ENCODE data around the gene PTGR3. TPM values are rescaled to one million over a fixed set of nuclear protein-coding genes. Genes with fewer than 3 reads are reported as not detected.
"Not testable (repeated sequence)": the region's sequence is repeated elsewhere in the genome, so short reads cannot be mapped to it uniquely, and the experiment has no call there.

PTGR3 gene
- total RNA-seq, 3 donors from 2014 or later (not counting 1 experiment from before 2014, with no cell fraction given), result 27.4 to 29.4 (median 28.5) TPM

DNA sequence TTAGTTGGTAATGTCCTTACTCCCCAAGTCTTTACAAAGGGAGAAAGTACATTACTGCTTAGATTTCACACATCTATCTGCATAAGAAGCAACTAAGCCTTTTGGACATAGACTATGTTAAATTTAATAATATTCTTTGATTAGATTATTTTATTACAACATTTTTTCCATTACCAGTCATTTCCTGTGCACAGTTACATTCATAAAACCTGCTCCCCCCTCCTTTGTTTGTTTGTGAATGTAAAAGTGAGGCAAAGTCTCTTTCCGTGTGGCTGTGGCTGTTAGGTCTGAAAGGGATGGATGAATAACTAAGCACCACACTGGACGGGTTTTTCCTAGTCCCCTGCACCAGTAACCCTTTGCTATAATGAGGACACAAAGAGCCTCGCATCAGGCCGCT lies 9.6 kb downstream of the PTGR3 start:
- ATAC-seq (no peak), DNase-seq (no peak)
- Mint-ChIP-seq H3K27ac (no peak overlapping the region), H3K36me3 (peaks cover 5% of the 10 kb centered on the region), H3K4me3 (no peak overlapping the region), H3K4me1 (peaks cover 8 to 10% of the 10 kb centered on the region in 2 donors), H3K27me3 (ENCODE audit: low read depth in 2 of 2) (no peaks in the 10 kb centered on the region), H3K9me3 (no peaks in the 10 kb centered on the region)
- H3K27me3 ChIP-seq (ENCODE audit: control insufficient read depth, insufficient read depth, low read length), result no peaks in the 10 kb centered on the region
- peaks cover 13% of the 10 kb centered on the region for H3K36me3 ChIP-seq (ENCODE audit: control insufficient read depth, insufficient read depth, low read length)
- 96% methylated on average over 4 of the region's 4 CpGs for WGBS (ENCODE audit: insufficient coverage)
- intact Hi-C loops (cut with micrococcal nuclease), result no loop called here
- no peak overlapping the region for H3K4me3 ChIP-seq (ENCODE audit: low read length)
- no peak for TF ChIP-seq CTCF (IDR thresholded peaks at IDR 0.05)
- no peak overlapping the region for H3K27ac ChIP-seq (ENCODE audit: low read length)
- no peaks in the 10 kb centered on the region for H3K9me3 ChIP-seq (ENCODE audit: control insufficient read depth, insufficient read depth, low read length)
- H3K4me1 ChIP-seq (ENCODE audit: control insufficient read depth, insufficient read depth, low read length), result peaks cover 7% of the 10 kb centered on the region

DNA sequence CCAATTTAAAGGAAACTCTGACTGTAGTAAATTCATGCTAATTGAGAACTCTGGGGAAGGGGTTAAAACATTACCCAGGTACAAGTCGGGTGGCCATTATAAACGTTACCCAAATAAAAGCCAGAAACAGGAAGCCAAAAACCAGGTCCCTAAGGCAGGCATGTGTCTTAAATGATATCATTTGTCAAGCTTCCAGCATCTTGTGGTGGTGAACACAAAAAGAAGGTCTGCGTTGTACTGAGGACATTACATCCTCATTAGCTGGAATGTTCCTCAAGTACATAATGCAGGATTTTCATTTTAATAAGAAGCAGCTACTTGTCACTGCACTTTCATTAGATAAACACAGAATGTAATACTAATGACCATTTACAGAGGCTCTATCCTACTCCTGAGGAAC lies 10.9 kb downstream of the PTGR3 start:
- no peak for TF ChIP-seq CTCF (IDR thresholded peaks at IDR 0.05)
- Mint-ChIP-seq H3K4me1 (peaks cover 8 to 10% of the 10 kb centered on the region in 2 donors), H3K27me3 (ENCODE audit: low read depth in 2 of 2) (no peaks in the 10 kb centered on the region), H3K27ac (no peak overlapping the region), H3K9me3 (no peaks in the 10 kb centered on the region), H3K4me3 (no peak overlapping the region), H3K36me3 (peaks cover 5% of the 10 kb centered on the region)
- H3K4me1 ChIP-seq (ENCODE audit: control insufficient read depth, insufficient read depth, low read length), result no peaks in the 10 kb centered on the region
- ATAC-seq (no peak), DNase-seq (no peak)
- H3K9me3 ChIP-seq (ENCODE audit: control insufficient read depth, insufficient read depth, low read length), result no peaks in the 10 kb centered on the region
- 13% methylated on average over 3 of the region's 3 CpGs for WGBS (ENCODE audit: insufficient coverage)
- no peak overlapping the region for H3K27ac ChIP-seq (ENCODE audit: low read length)
- H3K4me3 ChIP-seq (ENCODE audit: low read length), result no peak overlapping the region
- H3K27me3 ChIP-seq (ENCODE audit: control insufficient read depth, insufficient read depth, low read length), result no peaks in the 10 kb centered on the region
- intact Hi-C loops (cut with micrococcal nuclease), result no loop called here
- H3K36me3 ChIP-seq (ENCODE audit: control insufficient read depth, insufficient read depth, low read length), result peaks cover 13% of the 10 kb centered on the region

DNA sequence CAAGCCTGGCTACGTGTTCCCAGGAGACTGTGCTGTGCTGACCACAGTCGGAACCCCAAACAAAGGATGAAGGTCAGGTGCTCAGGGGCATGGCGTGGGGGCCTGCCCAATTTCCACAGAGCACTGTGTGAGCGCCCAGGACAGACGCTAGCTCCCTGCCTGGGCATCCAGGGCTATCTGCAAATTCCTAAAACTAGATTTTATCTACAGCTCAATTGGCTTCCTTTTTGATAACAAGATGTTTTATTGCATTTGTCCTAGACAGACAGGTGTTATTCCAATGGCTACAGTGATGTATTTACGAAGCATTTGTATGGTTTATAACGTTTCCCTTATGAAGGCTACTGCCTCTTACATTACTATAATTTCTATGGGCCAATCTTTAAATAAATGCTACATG lies 16.0 kb downstream of the PTGR3 start:
- Mint-ChIP-seq H3K27me3 (ENCODE audit: low read depth in 2 of 2) (no peaks in the 10 kb centered on the region), H3K9me3 (no peaks in the 10 kb centered on the region), H3K36me3 (no peaks in the 10 kb centered on the region), H3K4me3 (no peak overlapping the region), H3K4me1 (no peaks in the 10 kb centered on the region), H3K27ac (no peak overlapping the region)
- Histone ChIP-seq H3K27me3 (ENCODE audit: control insufficient read depth, insufficient read depth, low read length) (no peaks in the 10 kb centered on the region), H3K4me1 (ENCODE audit: control insufficient read depth, insufficient read depth, low read length) (no peaks in the 10 kb centered on the region), H3K27ac (ENCODE audit: low read length) (no peak overlapping the region), H3K4me3 (ENCODE audit: low read length) (no peak overlapping the region), H3K36me3 (ENCODE audit: control insufficient read depth, insufficient read depth, low read length) (no peaks in the 10 kb centered on the region), H3K9me3 (ENCODE audit: control insufficient read depth, insufficient read depth, low read length) (no peaks in the 10 kb centered on the region)
- WGBS (ENCODE audit: insufficient coverage), result 81% methylated on average over 7 of the region's 7 CpGs
- intact Hi-C loops (cut with micrococcal nuclease), result no loop called here
- no peak for TF ChIP-seq CTCF (IDR thresholded peaks at IDR 0.05)
- no peak for ATAC-seq
- no peak for DNase-seq

GRCh38 chr18:75189696-75190095 lies 19.2 kb downstream of the PTGR3 start:
- 84% methylated on average over 6 of the region's 6 CpGs for WGBS (ENCODE audit: insufficient coverage)
- H3K27me3 ChIP-seq (ENCODE audit: control insufficient read depth, insufficient read depth, low read length), result no peaks in the 10 kb centered on the region
- intact Hi-C loops (cut with micrococcal nuclease), result no loop called here
- no peak overlapping the region for H3K27ac ChIP-seq (ENCODE audit: low read length)
- H3K9me3 ChIP-seq (ENCODE audit: control insufficient read depth, insufficient read depth, low read length), result no peaks in the 10 kb centered on the region
- Mint-ChIP-seq H3K36me3 (no peaks in the 10 kb centered on the region), H3K4me3 (no peak overlapping the region), H3K4me1 (no peaks in the 10 kb centered on the region), H3K27ac (no peak overlapping the region), H3K27me3 (ENCODE audit: low read depth in 2 of 2) (peaks cover 0 to 3% of the 10 kb centered on the region in 2 donors), H3K9me3 (no peaks in the 10 kb centered on the region)
- no peak overlapping the region for H3K4me3 ChIP-seq (ENCODE audit: low read length)
- TF ChIP-seq CTCF (IDR thresholded peaks at IDR 0.05), result no peak
- ATAC-seq (no peak), DNase-seq (no peak)
- H3K36me3 ChIP-seq (ENCODE audit: control insufficient read depth, insufficient read depth, low read length), result no peaks in the 10 kb centered on the region
- H3K4me1 ChIP-seq (ENCODE audit: control insufficient read depth, insufficient read depth, low read length), result no peaks in the 10 kb centered on the region

- 89% methylated on average over 4 of the region's 4 CpGs for WGBS (ENCODE audit: insufficient coverage)
- ATAC-seq; H3K9me3 ChIP-seq (ENCODE audit: control insufficient read depth, insufficient read depth, low read length); H3K36me3 Mint-ChIP-seq; DNase-seq; H3K4me3 Mint-ChIP-seq; H3K27me3 ChIP-seq (ENCODE audit: control insufficient read depth, insufficient read depth, low read length); H3K4me1 ChIP-seq (ENCODE audit: control insufficient read depth, insufficient read depth, low read length); H3K9me3 Mint-ChIP-seq; H3K4me3 ChIP-seq (ENCODE audit: low read length); intact Hi-C loops (cut with micrococcal nuclease); H3K27ac ChIP-seq (ENCODE audit: low read length); H3K4me1 Mint-ChIP-seq; H3K27me3 Mint-ChIP-seq (ENCODE audit: low read depth in 2 of 2); H3K36me3 ChIP-seq (ENCODE audit: control insufficient read depth, insufficient read depth, low read length); H3K27ac Mint-ChIP-seq: not testable (repeated sequence)
These were observed 21.2 kb downstream of the PTGR3 start for GRCh38 chr18:75187702-75188101.
